OCI-LY7 (cell line): ENCODE data around the gene ANKLE1. TPM values are rescaled to one million over a fixed set of nuclear protein-coding genes. Genes with fewer than 3 reads are reported as not detected.

ENCODE experiments used
- BruUV-seq: library from RNA; stranded (reverse); fragments of 400-500 nt; replicated peaks from 2 replicates; lab custom pipeline; 2021; lab: Mats Ljungman, UMichigan
- CTCF ChIA-PET: fragments of 300-600 bp; sonication (Branson Sonifier 250); formaldehyde crosslinking; loops from one replicate; lab custom pipeline; 2022; ENCODE audit warnings: antibody characterized with exemption; ENCODE audit not compliant: unreplicated experiment; lab: Charles Lee
- POLR2A ChIA-PET: fragments of 300-600 bp; sonication (Branson Sonifier 250); formaldehyde crosslinking; loops from one replicate; lab custom pipeline; 2022; ENCODE audit warnings: antibody characterized with exemption; lab: Charles Lee
- DNase-seq: peaks from one replicate; pipeline ENCODE4 v3.0.0-alpha.2; 2015; ENCODE audit warnings: low spot score
- H2AFZ ChIP-seq: fragments of 200-600 bp; sonication (generic), shearing (Covaris generic); 2 replicates; pipeline ENCODE4 v1.6.1; 2014; ENCODE audit warnings: mild to moderate bottlenecking, antibody characterized with exemption, low read length, moderate library complexity
- H3K27ac ChIP-seq: fragments of 200-600 bp; sonication (generic); 2 replicates; pipeline ENCODE4 v1.5.1; 2014; ENCODE audit warnings: mixed run types, low read depth, mild to moderate bottlenecking, moderate library complexity, low read length, inconsistent platforms; ENCODE audit not compliant: poor library complexity, severe bottlenecking
- H3K36me3 ChIP-seq: fragments of 200-600 bp; sonication (generic); 2 replicates; pipeline ENCODE4 v1.6.1; 2014; ENCODE audit warnings: mild to moderate bottlenecking, antibody characterized with exemption, low read length, moderate library complexity, mixed read lengths; ENCODE audit not compliant: insufficient read depth
- H3K4me1 ChIP-seq: fragments of 200-600 bp; sonication (generic); 2 replicates; pipeline ENCODE4 v1.5.1; 2014; ENCODE audit warnings: mild to moderate bottlenecking, low read length; ENCODE audit not compliant: insufficient read depth, poor library complexity, severe bottlenecking
- H3K4me2 ChIP-seq: fragments of 200-600 bp; sonication (generic); 2 replicates; pipeline ENCODE4 v1.6.1; 2014; ENCODE audit warnings: mild to moderate bottlenecking, low read length
- H3K4me3 ChIP-seq: fragments of 200-600 bp; sonication (generic); 2 replicates; pipeline ENCODE4 v1.5.1; 2014; ENCODE audit warnings: mild to moderate bottlenecking, low read depth, low read length; ENCODE audit not compliant: poor library complexity, severe bottlenecking
- H3K79me2 ChIP-seq: fragments of 200-600 bp; sonication (generic); 2 replicates; pipeline ENCODE4 v1.6.1; 2016; ENCODE audit warnings: low read depth, mild to moderate bottlenecking, low read length, moderate library complexity, mixed read lengths; ENCODE audit not compliant: insufficient read depth
- H3K9me2 ChIP-seq: fragments of 200-600 bp; sonication (generic); 2 replicates; pipeline ENCODE4 v1.6.1; 2016; ENCODE audit warnings: mild to moderate bottlenecking, low read length, mixed read lengths; ENCODE audit not compliant: insufficient read depth
- H3K9me3 ChIP-seq: fragments of 200-600 bp; sonication (generic); 2 replicates; pipeline ENCODE4 v1.6.1; 2014; ENCODE audit warnings: mild to moderate bottlenecking, mixed run types, low read length, mixed read lengths
- H4K20me1 ChIP-seq: fragments of 200-600 bp; sonication (generic); 2 replicates; pipeline ENCODE4 v1.6.1; 2014; ENCODE audit warnings: mild to moderate bottlenecking, antibody characterized with exemption, low read length, moderate library complexity, mixed read lengths; ENCODE audit not compliant: insufficient read depth
- CTCF ChIP-seq: fragments of 200-600 bp; sonication (generic); conservative IDR thresholded peaks from 2 replicates; pipeline ENCODE4 v1.5.1; 2014; ENCODE audit warnings: mild to moderate bottlenecking, antibody characterized with exemption, low read length, moderate library complexity, mixed read lengths
- EZH2phosphoT487 ChIP-seq: fragments of 200-600 bp; sonication (generic); IDR thresholded peaks from 2 replicates; pipeline ENCODE4 v1.6.1; 2018; ENCODE audit warnings: low read depth, borderline replicate concordance, mild to moderate bottlenecking, mixed run types, antibody characterized with exemption, low read length, moderate library complexity, mixed read lengths
- intact Hi-C: fragments of 100-400 bp; cut with micrococcal nuclease; formaldehyde crosslinking; loops from one replicate; pipeline ENCODE4 v1.10.0; 2022; ENCODE audit not compliant: unreplicated experiment
- total RNA-seq, 2 experiments: library from RNA; depleted of rRNA in 1 of 2; stranded (reverse); fragments of >200 nt in 1 of 2; shearing (Covaris generic) in 1 of 2; gene quantifications; 2 replicates each; pipeline ENCODE4 v1.2.3, GENCODE V29; 2014 to 2022

Gene ANKLE1
- total RNA-seq, 2 experiments from 2014 or later: 45.1 to 59.4 TPM

GRCh38 chr19:17327654-17328516, 46.2 kb downstream of the ANKLE1 start:
- POLR2A ChIA-PET: no interaction called here
- no peaks in the 10 kb centered on the region for H3K79me2 ChIP-seq
- no peak overlapping the region for H2AFZ ChIP-seq
- no peaks in the 10 kb centered on the region for H3K9me2 ChIP-seq
- BruUV-seq: no TSS peak
- H3K4me2 ChIP-seq: peak overlapping the region; percentile 53; the same call in 1 of the 2 replicates
- intact Hi-C loops: no loop called here
- no peaks in the 10 kb centered on the region for H4K20me1 ChIP-seq
- CTCF ChIA-PET: interaction anchor here (0.6 kb wide), 1 partner anchor 36 kb away, joined by 3 read pairs; no protein-coding TSS in a partner anchor
- H3K9me3 ChIP-seq: no peaks in the 10 kb centered on the region
- H3K27ac ChIP-seq: no peak overlapping the region
- H3K36me3 ChIP-seq: 0 out of 2 replicates have a peak, but pooled peaks cover under 1% of the 10 kb centered on the region
- TF ChIP-seq CTCF: no peak
- no peak for TF ChIP-seq EZH2phosphoT487
- DNase-seq: no peak
- peaks cover 15% of the 10 kb centered on the region for H3K4me1 ChIP-seq
- no peak overlapping the region for H3K4me3 ChIP-seq

GRCh38 chr19:17328517-17329365, 47.0 kb downstream of the ANKLE1 start:
- Histone ChIP-seq H4K20me1 (no peaks in the 10 kb centered on the region), H3K4me2 (peak overlapping the region; percentile 53; the same call in 1 of the 2 replicates), H3K79me2 (no peaks in the 10 kb centered on the region), H3K4me3 (no peak overlapping the region), H2AFZ (no peak overlapping the region), H3K27ac (no peak overlapping the region), H3K9me3 (no peaks in the 10 kb centered on the region), H3K4me1 (peaks cover 18% of the 10 kb centered on the region), H3K36me3 (no peaks in the 10 kb centered on the region), H3K9me2 (no peaks in the 10 kb centered on the region)
- DNase-seq: no peak
- intact Hi-C loops: no loop called here
- BruUV-seq: no TSS peak
- no peak for TF ChIP-seq EZH2phosphoT487
- no peak for TF ChIP-seq CTCF
- ChIA-PET POLR2A (no interaction called here), CTCF (no interaction called here)
